ENCODE measurements around the gene NFE2L2. TPM values are rescaled to one million over a fixed set of nuclear protein-coding genes. Genes with fewer than 3 reads are reported as not detected.
A peak's percentile ranks its signal among the peaks of the same experiment; 100 is the strongest.

The NFE2L2 gene
- total and polyA plus RNA-seq, 9 of the 15 experiments (the other 6 are each of a cell fraction or from before 2014, with no cell fraction given), result 29.3 to 120 (median 59.3) TPM

DNA sequence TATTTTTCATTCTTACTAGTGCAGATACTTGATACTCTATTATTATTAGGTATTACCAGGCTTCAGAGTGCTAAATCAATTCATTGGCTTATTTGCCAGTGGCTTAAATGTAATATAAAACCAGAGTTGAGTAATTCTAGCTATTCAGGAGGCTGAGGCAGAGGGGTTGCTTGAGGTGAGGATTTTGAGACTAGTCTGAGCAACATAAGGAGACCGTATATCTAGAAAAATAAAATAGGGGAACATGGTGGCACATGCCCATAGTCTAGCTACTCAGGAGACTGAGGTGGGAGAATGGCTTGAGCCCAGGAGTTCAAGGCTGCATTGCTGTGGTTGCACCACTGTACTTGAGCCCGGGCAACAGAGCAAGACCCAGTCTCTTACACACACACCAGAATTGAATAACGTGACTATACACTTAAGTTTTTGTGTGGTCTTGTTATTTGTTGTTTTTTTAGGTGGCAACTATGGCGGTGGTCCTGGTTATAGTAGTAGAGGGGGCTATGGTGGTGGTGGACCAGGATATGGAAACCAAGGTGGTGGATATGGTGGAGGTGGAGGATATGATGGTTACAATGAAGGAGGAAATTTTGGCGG is 47.2 kb downstream of the NFE2L2 start (continued):
- TF ChIP-seq HNRNPUL1 (IDR thresholded peaks at IDR 0.05; ENCODE audit: low read length) (no peak), ZNF699 (CRISPR knock-in tag; IDR thresholded peaks at IDR 0.05; ENCODE audit: insufficient replicate concordance) (no peak), FOXK1 (CRISPR knock-in tag; IDR thresholded peaks at IDR 0.05; ENCODE audit: borderline replicate concordance) (0 out of 2 replicates have a peak, but pooled peaks have one; percentile 25), HMG20B (CRISPR knock-in tag; IDR thresholded peaks at IDR 0.05) (no peak), ASH1L (IDR thresholded peaks at IDR 0.05; ENCODE audit: borderline replicate concordance, low read depth, partially characterized antibody) (no peak), POLR2H (tag; IDR thresholded peaks at IDR 0.05; ENCODE audit: low read depth) (no peak), HCFC1 (IDR thresholded peaks at IDR 0.05; ENCODE audit: low read depth, low read length) (no peak), FOXP1 (CRISPR knock-in tag; IDR thresholded peaks at IDR 0.05) (no peak), ZNF263 (CRISPR knock-in tag; IDR thresholded peaks at IDR 0.05; ENCODE audit: borderline replicate concordance) (no peak), MEIS2 (IDR thresholded peaks at IDR 0.05; ENCODE audit: partially characterized antibody) (no peak), SMAD3 (CRISPR knock-in tag; conservative IDR thresholded peaks at IDR 0.05) (0 out of 2 replicates have a peak, but pooled peaks have one; percentile 6), SMAD1 (IDR thresholded peaks at IDR 0.05; ENCODE audit: low read depth, low read length, partially characterized antibody) (no peak), DEAF1 (CRISPR knock-in tag; IDR thresholded peaks at IDR 0.05) (no peak)
- TF ChIP-seq, protein P1, sequence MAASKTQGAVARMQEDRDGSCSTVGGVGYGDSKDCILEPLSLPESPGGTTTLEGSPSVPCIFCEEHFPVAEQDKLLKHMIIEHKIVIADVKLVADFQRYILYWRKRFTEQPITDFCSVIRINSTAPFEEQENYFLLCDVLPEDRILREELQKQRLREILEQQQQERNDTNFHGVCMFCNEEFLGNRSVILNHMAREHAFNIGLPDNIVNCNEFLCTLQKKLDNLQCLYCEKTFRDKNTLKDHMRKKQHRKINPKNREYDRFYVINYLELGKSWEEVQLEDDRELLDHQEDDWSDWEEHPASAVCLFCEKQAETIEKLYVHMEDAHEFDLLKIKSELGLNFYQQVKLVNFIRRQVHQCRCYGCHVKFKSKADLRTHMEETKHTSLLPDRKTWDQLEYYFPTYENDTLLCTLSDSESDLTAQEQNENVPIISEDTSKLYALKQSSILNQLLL (CRISPR knock-in tag; IDR thresholded peaks at IDR 0.05; ENCODE audit: borderline replicate concordance), result no peak
- TF ChIP-seq, protein P2, sequence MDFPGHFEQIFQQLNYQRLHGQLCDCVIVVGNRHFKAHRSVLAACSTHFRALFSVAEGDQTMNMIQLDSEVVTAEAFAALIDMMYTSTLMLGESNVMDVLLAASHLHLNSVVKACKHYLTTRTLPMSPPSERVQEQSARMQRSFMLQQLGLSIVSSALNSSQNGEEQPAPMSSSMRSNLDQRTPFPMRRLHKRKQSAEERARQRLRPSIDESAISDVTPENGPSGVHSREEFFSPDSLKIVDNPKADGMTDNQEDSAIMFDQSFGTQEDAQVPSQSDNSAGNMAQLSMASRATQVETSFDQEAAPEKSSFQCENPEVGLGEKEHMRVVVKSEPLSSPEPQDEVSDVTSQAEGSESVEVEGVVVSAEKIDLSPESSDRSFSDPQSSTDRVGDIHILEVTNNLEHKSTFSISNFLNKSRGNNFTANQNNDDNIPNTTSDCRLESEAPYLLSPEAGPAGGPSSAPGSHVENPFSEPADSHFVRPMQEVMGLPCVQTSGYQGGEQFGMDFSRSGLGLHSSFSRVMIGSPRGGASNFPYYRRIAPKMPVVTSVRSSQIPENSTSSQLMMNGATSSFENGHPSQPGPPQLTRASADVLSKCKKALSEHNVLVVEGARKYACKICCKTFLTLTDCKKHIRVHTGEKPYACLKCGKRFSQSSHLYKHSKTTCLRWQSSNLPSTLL (IDR thresholded peaks at IDR 0.05), result no peak

Data from K562 (cell line).